HCT116 (cell line): ENCODE data around the gene KIAA1755. TPM values are rescaled to one million over a fixed set of nuclear protein-coding genes. Genes with fewer than 3 reads are reported as not detected.

Source experiments
- ATAC-seq: fragments of 200-7000 bp; cut with Tn5 transposase; 2 replicates; pipeline ENCODE4 v1.9.1; 2020; ENCODE audit warnings: mild to moderate bottlenecking, moderate library complexity
- BruUV-seq: library from RNA; stranded (reverse); fragments of 400-500 nt; replicated peaks from 2 replicates; lab custom pipeline; 2021; lab: Mats Ljungman, UMichigan
- CTCF ChIA-PET: fragments of 300-600 bp; sonication (Branson Sonifier 250); formaldehyde crosslinking; loops from one replicate; lab custom pipeline; 2021; ENCODE audit warnings: antibody characterized with exemption; lab: Charles Lee
- POLR2A ChIA-PET: fragments of 300-600, 350-600 bp; sonication (Branson Sonifier 250); formaldehyde crosslinking; loops from one replicate; lab custom pipeline; 2021; ENCODE audit warnings: antibody characterized with exemption; lab: Charles Lee
- RAD21 ChIA-PET, 2 experiments: fragments of 300-600 bp; sonication (Branson Sonifier 250); formaldehyde crosslinking; loops; one replicate each; lab custom pipeline; 2023; ENCODE audit warnings: low total read pairs in 2 of 2; ENCODE audit not compliant: uncharacterized antibody in 2 of 2, unreplicated experiment in 2 of 2, low non-redundant PET in 1 of 2; lab: Charles Lee
- DNase-seq: peaks from one replicate; pipeline ENCODE4 v3.0.0-alpha.2; 2010; ENCODE audit warnings: low read depth, low spot score
- H2AFZ ChIP-seq: fragments of 200-600 bp; shearing (Covaris generic), sonication (generic); 2 replicates; pipeline ENCODE4 v1.6.1; 2017; ENCODE audit warnings: low read depth, mixed run types, mixed read lengths, antibody characterized with exemption, low read length; ENCODE audit not compliant: poor library complexity, severe bottlenecking
- H3K27ac ChIP-seq: 2 replicates; pipeline ENCODE4 v1.5.1; 2012; ENCODE audit warnings: low read depth, low read length
- H3K27me3 ChIP-seq: fragments of 200-600 bp; sonication (generic); 2 replicates; pipeline ENCODE4 v1.6.1; 2016; ENCODE audit warnings: mixed run types, low read length, mixed read lengths; ENCODE audit not compliant: insufficient read depth
- H3K36me3 ChIP-seq, 2 experiments: fragments of 200-500 bp in 1 of 2; fragments of 200-600 bp in 1 of 2; sonication (Bioruptor generic) in 1 of 2; sonication (generic) in 1 of 2; 2 replicates each; pipeline versions ENCODE4 v1.5.1 to v1.6.1; 2014 to 2016; ENCODE audit warnings: low read length in 2 of 2, inconsistent platforms in 1 of 2, mixed read lengths in 1 of 2, mixed run types in 1 of 2; ENCODE audit not compliant: insufficient read depth in 2 of 2, control insufficient read depth in 1 of 2
- H3K4me1 ChIP-seq, 2 experiments: fragments of 200-600 bp in 1 of 2; sonication (generic) in 1 of 2; 2 replicates each; pipeline versions ENCODE4 v1.5.1 to v1.6.1; 2012 to 2017; ENCODE audit warnings: low read length in 2 of 2, inconsistent platforms in 1 of 2, mild to moderate bottlenecking in 1 of 2, mixed read lengths in 1 of 2, mixed run types in 1 of 2, moderate library complexity in 1 of 2; ENCODE audit not compliant: insufficient read depth in 2 of 2, control insufficient read depth in 1 of 2
- H3K4me2 ChIP-seq: fragments of 200-600 bp; sonication (generic); 2 replicates; pipeline ENCODE4 v1.6.1; 2017; ENCODE audit warnings: mixed run types, low read length, mixed read lengths
- H3K4me3 ChIP-seq, 2 experiments: fragments of 200-600 bp in 1 of 2; sonication (generic) in 1 of 2; replicated peaks in 1 of 2; 2 replicates each; pipeline ENCODE4 v1.5.1; 2011 to 2016; ENCODE audit warnings: low read length in 2 of 2, control low read depth in 1 of 2, low read depth in 1 of 2, mild to moderate bottlenecking in 1 of 2, mixed read lengths in 1 of 2, mixed run types in 1 of 2
- H3K79me2 ChIP-seq: fragments of 200-600 bp; sonication (generic); 2 replicates; pipeline ENCODE4 v1.6.1; 2017; ENCODE audit warnings: mild to moderate bottlenecking, mixed run types, low read length, moderate library complexity, mixed read lengths; ENCODE audit not compliant: insufficient read depth
- H3K9ac ChIP-seq: fragments of 200-600 bp; sonication (generic); 2 replicates; pipeline ENCODE4 v1.6.1; 2016; ENCODE audit warnings: low read length, mixed read lengths
- H3K9me2 ChIP-seq: fragments of 200-600 bp; sonication (generic), shearing (Covaris generic); 2 replicates; pipeline ENCODE4 v1.6.1; 2017; ENCODE audit warnings: mixed run types, mild to moderate bottlenecking, moderate library complexity; ENCODE audit not compliant: insufficient read depth
- H3K9me3 ChIP-seq, 2 experiments: fragments of 200-500 bp in 1 of 2; fragments of 200-600 bp in 1 of 2; sonication (Bioruptor generic) in 1 of 2; sonication (generic) in 1 of 2; 2 replicates each; pipeline ENCODE4 v1.6.1; 2014 to 2017; ENCODE audit warnings: low read length in 2 of 2, mixed read lengths in 2 of 2, inconsistent platforms in 1 of 2, low read depth in 1 of 2, mild to moderate bottlenecking in 1 of 2, mixed run types in 1 of 2, moderate library complexity in 1 of 2; ENCODE audit not compliant: control insufficient read depth in 1 of 2, insufficient read depth in 1 of 2
- H4K20me1 ChIP-seq: fragments of 200-600 bp; sonication (generic), shearing (Covaris generic); 2 replicates; pipeline ENCODE4 v1.6.1; 2017; ENCODE audit warnings: mixed run types, mild to moderate bottlenecking, moderate library complexity; ENCODE audit not compliant: insufficient read depth
- CTCF ChIP-seq, 3 experiments: fragments of 200-600 bp in 1 of 3; sonication (generic) in 1 of 3; IDR thresholded peaks in 2 of 3; conservative IDR thresholded peaks in 1 of 3; 2 replicates each; pipeline ENCODE4 v1.5.1; 2012 to 2017; ENCODE audit warnings: low read depth in 2 of 3, low read length in 2 of 3, antibody characterized with exemption in 1 of 3, borderline replicate concordance in 1 of 3, control low read depth in 1 of 3, mild to moderate bottlenecking in 1 of 3, mixed read lengths in 1 of 3, mixed run types in 1 of 3, moderate library complexity in 1 of 3; ENCODE audit not compliant: insufficient read depth in 1 of 3
- EZH2phosphoT487 ChIP-seq: fragments of 200-600 bp; IDR thresholded peaks from 2 replicates; pipeline ENCODE4 v1.6.1; 2018; ENCODE audit warnings: antibody characterized with exemption, borderline replicate concordance
- FOSL1 ChIP-seq: IDR thresholded peaks from 2 replicates; pipeline ENCODE4 v1.6.1; 2012; ENCODE audit warnings: low read depth
- JUND ChIP-seq: IDR thresholded peaks from 2 replicates; pipeline ENCODE4 v1.6.1; 2012
- RAD21 ChIP-seq: IDR thresholded peaks from 2 replicates; pipeline ENCODE4 v1.6.1; 2012; ENCODE audit warnings: low read depth, mild to moderate bottlenecking
- REST ChIP-seq: IDR thresholded peaks from 2 replicates; pipeline ENCODE4 v1.6.1; 2012; ENCODE audit warnings: low read depth
- SP1 ChIP-seq: IDR thresholded peaks from 2 replicates; pipeline ENCODE4 v1.6.1; 2012; ENCODE audit warnings: low read depth
- SRF ChIP-seq: IDR thresholded peaks from 2 replicates; pipeline ENCODE4 v1.6.1; 2012; ENCODE audit warnings: low read depth
- YY1 ChIP-seq: IDR thresholded peaks from 2 replicates; pipeline ENCODE4 v1.6.1; 2011; ENCODE audit warnings: low read length, low read depth, moderate library complexity, mild to moderate bottlenecking; ENCODE audit not compliant: insufficient replicate concordance; ENCODE audit errors: extremely low read depth
- ZBTB33 ChIP-seq: IDR thresholded peaks from 2 replicates; pipeline ENCODE4 v1.6.1; 2011; ENCODE audit warnings: mild to moderate bottlenecking, low read length, moderate library complexity; ENCODE audit not compliant: insufficient replicate concordance; ENCODE audit errors: extremely low read depth
- ZNF274 ChIP-seq: fragments of 200-500 bp; sonication (Bioruptor generic); IDR thresholded peaks from 2 replicates; pipeline ENCODE4 v1.6.1; 2014; ENCODE audit warnings: mild to moderate bottlenecking, low read depth, low read length, inconsistent platforms
- intact Hi-C: fragments of 100-400 bp; cut with micrococcal nuclease; formaldehyde crosslinking; loops from 2 replicates; pipeline ENCODE4 v1.10.0; 2022
- total RNA-seq: library from RNA; stranded (reverse); gene quantifications from one replicate; pipeline ENCODE4 v1.2.1, GENCODE V29; 2021; ENCODE audit not compliant: unreplicated experiment

Gene KIAA1755
- total RNA-seq, 1 experiment from 2014 or later, result not detected

GRCh38 chr20:38205001-38205400, 55.5 kb downstream of the KIAA1755 start:
- Histone ChIP-seq H3K4me2 (no peak overlapping the region), H3K9ac (no peak overlapping the region), H3K36me3 (no peaks in the 10 kb centered on the region), H3K4me3 (no peak overlapping the region), H3K9me2 (no peaks in the 10 kb centered on the region), H2AFZ (no peak overlapping the region), H3K79me2 (no peaks in the 10 kb centered on the region), H3K27me3 (no peaks in the 10 kb centered on the region), H3K27ac (no peak overlapping the region), H3K9me3 (no peaks in the 10 kb centered on the region), H3K4me1 (peaks cover 0 to 13% of the 10 kb centered on the region in 2 experiments; a peak in 2 of 4 replicates), H4K20me1 (no peaks in the 10 kb centered on the region)
- no TSS peak for BruUV-seq
- ChIA-PET RAD21 (no interaction called here), CTCF (interaction anchor here (4.6 kb wide), 1 partner anchor 17 kb away, joined by 15 read pairs; no protein-coding TSS in a partner anchor), POLR2A (no interaction called here)
- no peak for DNase-seq
- intact Hi-C loops, result no loop called here
- TF ChIP-seq ZBTB33 (no peak), SP1 (no peak), EZH2phosphoT487 (no peak), SRF (no peak), CTCF (IDR thresholded peaks at IDR 0.05 in 2 of 3, conservative IDR thresholded peaks at IDR 0.05 in 1 of 3; ENCODE audit: borderline replicate concordance in 1 of 3, insufficient read depth in 1 of 3, low read depth in 2 of 3, low read length in 2 of 3) (no peak), REST (no peak), FOSL1 (no peak), RAD21 (no peak), YY1 (no peak), ZNF274 (no peak), JUND (no peak)
- ATAC-seq, result no peak
